Measurements from ENCODE around the gene GIPC3. TPM values are rescaled to one million over a fixed set of nuclear protein-coding genes. Genes with fewer than 3 reads are reported as not detected.

The GIPC3 gene
- total RNA-seq, 6 donors from 2014 or later: 0.91 to 5.2 (median 1.4) TPM

GRCh38 chr19:3539756-3540118 is 45.5 kb upstream of the GIPC3 start:
- ATAC-seq (ENCODE audit: low FRiP score in 2 of 2) (no peak), DNase-seq (no peak)
- Histone ChIP-seq H3K4me1 (peaks cover 0 to under 1% (median 0%) of the 10 kb centered on the region in 4 donors), H3K27ac (no peak overlapping the region), H3K36me3 (peaks cover 0 to 62% (median 26%) of the 10 kb centered on the region in 4 donors), H3K9me3 (no peaks in the 10 kb centered on the region), H3K4me3 (no peak overlapping the region), H3K27me3 (no peaks in the 10 kb centered on the region)
- WGBS, 2 donors: 92 to 100% methylated on average over 1 of the region's 1 CpG
- TF ChIP-seq POLR2AphosphoS5 (IDR thresholded peaks at IDR 0.05) (no peak), CTCF (IDR thresholded peaks at IDR 0.05) (no peak), POLR2A (IDR thresholded peaks at IDR 0.05) (no peak), EP300 (IDR thresholded peaks at IDR 0.05) (no peak)

DNA sequence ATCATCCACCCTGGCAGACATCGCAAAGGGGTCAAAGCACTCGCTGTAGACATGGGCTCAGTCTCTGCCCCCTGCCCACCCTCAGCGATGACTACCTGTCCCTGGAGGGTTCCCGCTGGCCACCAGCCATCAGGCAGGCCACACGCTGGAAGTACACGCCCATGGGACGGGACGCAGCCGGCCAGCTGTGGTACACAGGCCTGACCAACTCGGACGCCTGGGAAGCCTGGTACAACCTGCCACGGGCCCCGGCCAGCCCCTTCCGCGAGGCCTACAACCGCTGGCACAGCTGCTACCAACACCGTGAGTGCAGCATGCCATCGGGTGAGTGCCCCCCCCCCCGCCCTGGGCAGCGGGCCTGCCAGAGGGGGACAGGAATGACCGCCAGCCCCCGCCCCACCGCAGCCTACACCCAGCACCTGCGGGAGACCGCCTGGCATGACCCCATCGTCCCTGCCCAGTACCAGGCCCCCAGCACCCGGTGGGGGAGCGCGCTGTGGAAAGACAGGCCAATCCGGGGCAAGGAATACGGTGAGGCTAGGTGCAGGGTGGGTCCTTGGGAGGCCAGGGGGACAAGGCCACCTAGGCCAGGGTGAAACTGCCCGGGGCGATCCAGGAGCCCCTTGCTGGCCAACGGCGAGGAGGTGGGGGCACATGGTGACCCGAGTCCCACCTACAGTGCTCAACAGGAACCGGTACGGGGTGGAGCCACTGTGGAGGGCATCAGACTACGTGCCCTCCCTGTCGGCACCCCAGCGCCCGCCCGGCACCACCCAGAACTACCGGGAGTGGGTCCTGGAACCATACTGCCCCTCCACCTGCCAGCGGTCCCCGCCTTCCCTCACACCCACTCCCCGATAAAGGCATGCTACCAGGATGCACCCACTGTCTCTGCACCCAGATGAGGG is 41.9 kb upstream of the GIPC3 start:
- ATAC-seq (ENCODE audit: low FRiP score in 2 of 2) (peak; percentile 2 to 4), DNase-seq (peak in 1 of 2 donors; percentile 81)
- Histone ChIP-seq H3K4me1 (peaks cover 0 to 18% (median 0%) of the 10 kb centered on the region in 4 donors), H3K4me3 (no peak overlapping the region), H3K27me3 (no peaks in the 10 kb centered on the region), H3K36me3 (peaks cover 0 to 50% (median 31%) of the 10 kb centered on the region in 4 donors), H3K9me3 (no peaks in the 10 kb centered on the region), H3K27ac (no peak overlapping the region)
- no peak for TF ChIP-seq POLR2A (IDR thresholded peaks at IDR 0.05)
- TF ChIP-seq CTCF (IDR thresholded peaks at IDR 0.05): no peak
- TF ChIP-seq EP300 (IDR thresholded peaks at IDR 0.05): no peak
- TF ChIP-seq POLR2AphosphoS5 (IDR thresholded peaks at IDR 0.05): no peak
- 90% methylated on average over 9 to 45 of the region's 47 CpGs for WGBS, 2 donors

GRCh38 chr19:3544058-3544376 is 41.3 kb upstream of the GIPC3 start:
- DNase-seq (peak in 1 of 2 donors; percentile 65), ATAC-seq (ENCODE audit: low FRiP score in 2 of 2) (no peak)
- H3K36me3 ChIP-seq: peaks cover 0 to 49% (median 31%) of the 10 kb centered on the region in 4 donors
- H3K27me3 ChIP-seq: no peaks in the 10 kb centered on the region
- peaks cover 0 to 24% (median 0%) of the 10 kb centered on the region in 4 donors for H3K4me1 ChIP-seq
- TF ChIP-seq CTCF (IDR thresholded peaks at IDR 0.05) (no peak), POLR2AphosphoS5 (IDR thresholded peaks at IDR 0.05) (no peak), POLR2A (IDR thresholded peaks at IDR 0.05) (no peak), EP300 (IDR thresholded peaks at IDR 0.05) (no peak)
- no peak overlapping the region for H3K4me3 ChIP-seq
- 100% methylated on average over 1 of the region's 9 CpGs; no CpG with 5 or more reads in 1 of the 2 donors for WGBS, 2 donors
- H3K9me3 ChIP-seq: no peaks in the 10 kb centered on the region
- H3K27ac ChIP-seq: no peak overlapping the region

GRCh38 chr19:3544742-3545668 is 40.3 kb upstream of the GIPC3 start:
- Histone ChIP-seq H3K27ac (no peak overlapping the region), H3K4me3 (no peak overlapping the region), H3K27me3 (no peaks in the 10 kb centered on the region), H3K36me3 (peaks cover 0 to 41% (median 29%) of the 10 kb centered on the region in 4 donors), H3K9me3 (no peaks in the 10 kb centered on the region), H3K4me1 (peaks cover 0 to 25% (median 0%) of the 10 kb centered on the region in 4 donors)
- peak; percentile 75 to 94 for DNase-seq
- ATAC-seq (ENCODE audit: low FRiP score in 2 of 2): peak; percentile 76 to 85
- 56 to 70% methylated on average over 15 to 26 of the region's 30 CpGs for WGBS, 2 donors
- no peak for TF ChIP-seq POLR2A (IDR thresholded peaks at IDR 0.05)
- TF ChIP-seq EP300 (IDR thresholded peaks at IDR 0.05): no peak
- peak; percentile 92 to 97 (median 94) for TF ChIP-seq CTCF (IDR thresholded peaks at IDR 0.05)
